PC-3 (cell line): Measurements from ENCODE around the gene LIPH.

ENCODE experiments used
- CTCF ChIP-seq: fragments of 300-600 bp; sonication (generic); conservative IDR thresholded peaks from 2 replicates; pipeline ENCODE4 v1.5.1; 2017; ENCODE audit warnings: antibody characterized with exemption, low read depth, mild to moderate bottlenecking, low read length
- EZH2phosphoT487 ChIP-seq: fragments of 300-600 bp; sonication (generic); IDR thresholded peaks from 2 replicates; pipeline ENCODE4 v1.6.1; 2018; ENCODE audit warnings: mild to moderate bottlenecking, antibody characterized with exemption, low read length, borderline replicate concordance

GRCh38 chr3:185511711-185512110 lies 40.7 kb downstream of the LIPH start:
- TF ChIP-seq CTCF (no peak), EZH2phosphoT487 (no peak)
